Activated CD8-positive, alpha-beta memory T cell treated with anti-CD3 and anti-CD28 coated beads, Interleukin-2, amount 50 U/mL, for 1 hour (primary cell): ENCODE data around the gene PALD1.

Experiments
- DNase-seq: peaks from one replicate; pipeline ENCODE4 v3.0.0-alpha.2; 2020; ENCODE audit errors: extremely low read depth

The PALD1 gene

GRCh38 chr10:70457759-70458305 lies 20.7 kb upstream of the PALD1 start:
- DNase-seq: no peak

DNA sequence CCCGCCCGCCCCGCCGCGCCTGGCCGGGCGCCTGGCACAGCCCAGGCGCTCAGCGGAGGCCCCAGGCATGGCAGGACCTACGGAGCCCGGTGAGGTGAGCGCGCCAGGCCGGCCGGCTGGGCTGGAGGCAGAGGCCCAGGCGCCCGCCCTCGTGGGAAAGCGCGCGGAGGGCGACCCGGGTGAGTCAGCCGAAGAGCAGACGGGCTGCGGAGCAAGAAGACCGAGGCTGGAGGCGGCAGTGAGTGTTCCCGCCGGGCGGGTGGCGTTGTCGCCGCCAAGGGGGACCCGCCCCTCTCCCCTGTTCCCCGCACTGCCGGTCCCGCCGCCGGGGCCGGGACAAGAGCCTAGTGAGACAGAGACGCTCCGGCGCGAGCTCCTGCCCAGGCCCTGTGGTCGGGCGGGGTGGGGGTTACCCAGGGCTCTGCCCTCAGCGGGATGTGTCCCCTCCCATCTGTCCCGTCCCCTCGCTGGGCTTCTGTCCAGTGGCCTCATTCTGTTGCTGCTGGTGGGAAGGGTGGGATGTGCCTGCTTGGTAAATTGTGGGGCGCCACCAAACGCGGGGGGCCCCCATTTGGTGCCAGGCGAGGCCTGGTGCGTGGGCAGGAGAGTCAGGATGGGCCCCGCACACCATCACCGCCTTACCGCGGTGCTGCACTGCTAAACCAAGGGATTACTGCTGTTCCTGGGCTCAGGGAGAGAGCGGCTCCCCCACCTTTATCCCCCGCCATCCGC lies 20.1 kb upstream of the PALD1 start:
- no peak for DNase-seq

GRCh38 chr10:70459061-70459773 lies 19.4 kb upstream of the PALD1 start:
- no peak for DNase-seq

DNA sequence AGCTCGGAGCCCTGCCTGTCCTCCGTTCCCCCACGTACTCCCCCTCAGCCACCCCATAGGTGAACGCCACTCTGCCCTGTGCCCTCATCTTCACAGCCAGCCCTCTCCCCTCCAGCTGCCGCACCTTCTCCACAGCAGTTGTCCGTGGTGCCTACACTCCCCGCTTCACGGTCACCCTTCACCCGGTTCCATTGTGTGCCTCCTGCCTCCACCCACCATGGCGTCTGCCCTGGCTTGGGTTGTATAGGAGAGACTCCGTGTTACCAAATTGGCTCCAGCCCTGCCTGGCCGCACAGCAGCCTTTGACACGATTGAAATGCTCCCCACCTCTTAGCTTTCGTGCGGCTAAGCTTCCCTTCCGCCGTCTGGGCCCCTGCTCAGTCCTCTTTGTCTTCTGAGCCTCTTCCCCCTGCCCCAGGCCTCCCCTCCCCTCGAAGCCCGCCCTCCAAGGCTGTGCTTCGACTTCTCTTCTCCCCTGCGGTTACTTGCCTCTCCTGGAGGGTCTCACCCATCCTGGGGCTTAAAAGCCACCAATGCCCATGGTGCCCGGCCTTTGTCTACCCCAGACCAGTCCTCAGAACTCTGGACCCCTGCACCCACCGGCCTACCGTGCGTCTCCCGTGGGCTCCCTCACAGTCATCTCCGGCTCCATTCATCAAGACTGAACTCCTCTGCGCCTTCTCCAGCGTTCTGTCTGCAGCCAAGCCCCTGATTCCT lies 18.6 kb upstream of the PALD1 start:
- no peak for DNase-seq

DNA sequence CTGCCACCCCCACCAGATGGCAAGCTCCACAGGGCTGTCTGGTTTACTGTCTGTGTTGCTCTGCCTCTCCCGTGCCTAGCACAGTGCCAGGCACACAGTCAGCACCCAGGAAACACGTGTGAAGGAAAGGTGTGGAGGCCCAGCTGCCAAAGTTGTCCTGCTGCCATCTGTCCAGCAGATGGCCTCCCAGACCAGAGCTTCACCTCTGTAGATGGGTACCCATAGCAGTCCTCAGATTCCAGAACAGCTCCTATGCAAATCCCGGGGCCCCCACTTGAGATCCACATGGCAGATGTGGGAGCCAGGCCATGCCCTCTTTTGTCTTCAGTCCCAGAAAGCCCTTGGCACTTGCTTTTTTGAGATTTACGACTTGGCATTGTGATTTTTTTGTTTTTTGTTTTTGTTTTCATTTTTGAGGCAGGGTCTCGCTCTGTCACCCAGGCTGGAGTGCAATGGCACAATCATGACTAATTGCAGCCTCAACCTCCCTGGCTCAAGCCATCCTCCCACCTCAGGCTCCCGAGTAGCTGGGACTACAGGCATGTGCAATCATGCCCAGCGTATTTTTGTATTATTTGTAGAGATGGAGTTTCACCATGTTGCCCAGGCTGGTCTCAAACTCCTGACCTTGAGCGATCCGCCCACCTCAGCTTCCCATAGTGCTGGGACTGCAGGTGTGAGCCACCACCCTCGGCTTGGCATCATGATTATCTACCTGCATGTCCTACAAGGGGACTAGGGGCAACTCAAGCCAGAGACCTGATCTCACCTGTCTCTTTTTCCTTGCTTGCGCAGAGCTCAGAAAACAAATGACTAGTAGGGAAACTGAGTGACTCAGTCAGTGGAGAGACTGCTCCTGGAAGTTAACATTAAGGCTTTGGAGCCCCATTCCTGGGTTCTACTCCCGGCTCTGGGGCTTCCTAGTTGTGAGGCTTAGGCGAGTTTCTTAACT lies 16.9 kb upstream of the PALD1 start:
- DNase-seq: no peak

DNA sequence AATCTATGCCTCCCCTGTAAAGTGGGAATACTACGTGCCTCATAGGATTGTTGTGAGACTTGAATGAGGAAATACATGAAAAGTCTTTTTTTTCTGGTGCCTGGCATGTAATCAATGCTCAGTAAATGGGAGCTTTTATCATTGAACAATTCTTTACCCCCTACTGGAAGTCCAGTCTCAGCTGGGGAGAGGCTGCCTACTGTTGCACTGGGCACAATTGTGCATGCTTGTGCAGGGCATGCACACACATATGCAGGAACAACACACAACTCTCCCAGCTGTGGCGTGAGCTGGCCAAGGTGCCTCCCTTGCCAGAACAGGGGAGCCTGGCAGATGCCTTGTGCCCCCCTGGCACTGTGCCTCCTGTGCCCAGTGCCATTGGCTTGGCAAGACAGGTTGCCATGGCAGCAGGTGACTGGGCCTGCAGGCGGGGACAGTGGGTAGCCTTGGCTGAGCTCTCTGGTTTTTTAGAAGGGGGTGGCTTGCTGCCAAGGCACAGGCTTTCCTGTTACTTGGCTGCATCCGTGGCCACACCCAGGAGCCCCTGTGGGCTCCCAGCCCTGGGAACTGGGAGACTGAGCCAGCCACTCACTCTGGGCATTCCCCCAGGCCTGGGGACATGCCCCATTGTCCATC lies 16.1 kb upstream of the PALD1 start:
- no peak for DNase-seq

- no peak for DNase-seq
Measured at GRCh38 chr10:70465278-70465677, 13.3 kb upstream of the PALD1 start.

DNA sequence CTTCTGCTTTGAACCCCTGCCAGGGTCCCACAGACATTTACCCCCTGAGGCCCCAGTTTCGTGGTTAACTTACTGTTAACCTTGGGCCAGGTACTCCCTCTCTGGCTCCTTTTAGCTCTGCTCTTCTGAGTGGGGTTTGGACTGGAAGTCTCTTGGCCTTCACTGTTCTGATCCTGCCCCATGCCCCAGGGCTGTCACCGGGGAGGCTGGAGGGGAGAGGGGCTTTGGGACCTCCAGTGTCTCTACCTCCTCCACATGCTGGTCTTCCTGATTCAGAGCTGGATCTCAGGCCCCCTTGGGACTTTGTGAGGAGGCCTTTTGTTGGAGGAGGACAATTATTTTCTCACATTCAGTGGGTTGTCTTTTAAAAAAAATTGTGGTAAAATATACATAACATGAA lies 12.7 kb upstream of the PALD1 start:
- DNase-seq: no peak

GRCh38 chr10:70466951-70467350 lies 11.6 kb upstream of the PALD1 start:
- no peak for DNase-seq

GRCh38 chr10:70472799-70473454 lies 5.6 kb upstream of the PALD1 start:
- no peak for DNase-seq

- no peak for DNase-seq
Measured at GRCh38 chr10:70474780-70475179, 3.8 kb upstream of the PALD1 start.

GRCh38 chr10:70475661-70476060 lies 2.9 kb upstream of the PALD1 start:
- DNase-seq: no peak

DNA sequence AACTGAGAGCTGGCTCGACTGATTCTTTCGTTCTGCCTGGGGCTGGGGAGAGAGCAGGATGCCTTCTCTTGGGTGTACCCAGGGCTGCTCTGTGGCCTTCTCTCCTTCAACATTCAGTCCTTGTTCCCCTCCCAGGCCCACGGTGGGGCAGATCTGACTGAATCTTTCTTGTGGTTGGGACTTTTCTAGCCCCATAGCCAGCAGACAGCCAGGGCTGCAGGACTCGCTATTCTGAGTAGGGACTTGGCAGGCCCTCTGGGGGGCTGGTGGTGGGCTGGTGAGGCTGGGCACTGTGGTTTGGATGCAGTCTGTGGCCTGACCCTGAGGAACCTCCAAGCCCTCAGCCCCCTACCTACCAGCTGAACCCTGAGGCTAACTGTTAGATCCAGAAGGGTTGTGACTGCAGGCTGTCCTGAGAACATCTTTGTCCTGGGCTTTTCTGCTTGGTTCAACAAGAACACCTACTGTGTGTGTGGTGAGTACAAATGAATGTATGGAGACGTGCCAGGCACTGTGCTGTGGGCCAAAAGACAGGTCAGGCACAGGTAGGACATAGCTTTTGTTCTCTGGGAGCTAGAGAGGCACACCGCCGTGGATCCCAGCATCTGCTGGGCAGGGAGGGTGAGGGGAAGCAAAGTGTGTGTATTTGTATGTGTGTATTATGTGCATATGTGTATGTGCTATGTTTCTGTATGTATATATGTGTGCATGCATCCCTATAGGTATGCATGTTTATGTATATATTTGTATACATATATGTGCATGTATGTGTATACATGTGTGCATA lies 2.1 kb upstream of the PALD1 start:
- DNase-seq: no peak

DNA sequence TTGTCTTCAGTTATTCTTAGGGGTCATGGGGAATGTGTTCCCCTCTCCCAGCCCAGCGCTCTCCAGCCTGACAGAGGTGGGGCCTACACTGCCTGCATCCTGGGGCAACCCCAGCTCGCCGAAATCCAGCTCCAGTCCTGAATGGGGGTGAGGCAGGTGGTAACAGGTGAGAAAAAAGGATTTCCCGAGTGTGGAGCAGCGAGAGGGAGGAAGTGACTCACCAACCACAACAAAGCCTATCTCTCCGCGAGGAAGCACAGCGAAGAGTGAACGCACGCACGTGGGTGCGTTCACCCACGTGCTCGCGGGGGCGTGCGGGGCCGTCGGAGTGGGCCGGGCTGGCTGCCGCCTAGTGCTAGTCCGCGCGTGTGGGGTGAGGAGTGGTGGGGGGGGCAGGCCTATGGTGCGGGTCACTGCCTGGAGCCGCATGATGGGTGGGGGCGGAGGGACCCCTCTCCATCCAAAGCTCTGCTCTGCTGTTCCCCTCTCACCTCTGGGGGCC lies 855 bp upstream of the PALD1 start:
- peak; percentile 64 for DNase-seq

DNA sequence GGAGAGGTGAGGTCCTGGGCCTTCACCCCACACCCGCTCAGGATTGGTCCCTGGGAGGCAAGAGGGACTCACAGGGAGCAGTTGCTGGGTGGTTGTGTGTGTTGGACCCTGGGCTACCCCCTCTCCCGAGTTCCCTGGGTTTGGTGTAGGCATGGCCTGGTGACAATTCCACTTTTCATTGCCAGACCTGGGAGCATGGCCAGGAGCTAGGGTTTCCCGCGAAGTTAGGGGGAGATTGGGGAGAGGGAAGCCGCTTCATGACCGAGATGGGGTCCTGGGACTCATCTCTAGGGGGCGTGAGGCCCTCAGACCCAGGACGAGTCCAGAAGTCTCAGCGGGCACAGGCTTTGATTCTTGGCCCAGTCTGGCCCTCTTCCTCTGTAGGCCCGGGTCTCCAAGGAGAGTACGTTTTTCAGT lies 606 bp downstream of the PALD1 start:
- DNase-seq: no peak

DNA sequence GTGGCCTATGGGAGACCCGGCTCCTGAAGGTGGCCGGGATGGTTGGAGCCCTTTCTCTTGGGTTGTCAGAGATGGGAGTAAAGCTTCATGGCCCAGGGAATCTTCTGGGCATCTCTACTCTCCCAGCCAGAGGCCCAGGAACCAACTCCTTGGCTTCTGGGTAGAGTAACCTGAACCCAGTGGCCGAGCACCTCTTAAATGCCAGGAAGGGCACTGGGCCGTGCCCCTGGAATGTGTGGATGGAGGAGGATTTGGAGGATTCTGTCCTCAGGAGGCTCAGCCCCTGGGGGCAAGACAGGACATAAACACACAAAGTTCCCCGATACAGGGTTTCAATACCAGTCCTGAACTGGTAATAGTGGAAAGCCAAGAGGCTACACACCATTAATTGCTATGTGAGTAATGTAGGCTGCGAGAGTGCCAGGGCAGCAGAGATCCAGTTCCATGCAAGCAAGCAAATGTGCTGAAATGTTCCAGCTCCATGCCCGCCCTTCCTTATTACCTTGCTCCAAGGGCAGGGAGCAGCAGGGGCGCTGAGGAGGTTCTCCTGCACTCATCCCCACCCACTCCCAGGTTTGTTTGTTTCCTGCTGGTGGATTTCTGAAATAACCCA lies 1.2 kb downstream of the PALD1 start:
- DNase-seq: no peak

- DNase-seq: no peak
Measured at GRCh38 chr10:70480239-70480861, 1.8 kb downstream of the PALD1 start.

DNA sequence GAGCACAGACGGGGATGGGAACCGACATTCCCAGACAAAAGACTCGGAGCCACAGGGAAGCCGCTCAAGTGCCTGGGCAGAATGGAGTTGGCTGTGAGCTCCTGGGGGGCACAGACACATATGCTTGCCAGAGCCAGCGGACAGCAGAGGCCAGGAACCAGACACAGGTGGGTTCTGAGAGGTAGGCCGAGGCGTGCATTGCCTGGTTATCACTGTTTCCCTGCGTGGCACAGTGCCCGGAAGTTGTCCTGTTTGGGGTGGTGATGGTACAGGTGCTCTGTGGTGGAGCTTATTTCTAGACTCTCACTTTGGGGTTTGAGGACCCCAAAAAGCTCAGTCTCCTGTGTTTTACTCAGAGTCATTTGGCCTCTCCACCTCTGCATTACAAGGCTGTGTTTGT lies 2.5 kb downstream of the PALD1 start:
- DNase-seq: no peak
